T-cell (primary cell): Measurements from ENCODE around the gene PTTG1. TPM values are rescaled to one million over a fixed set of nuclear protein-coding genes. Genes with fewer than 3 reads are reported as not detected.

Experiments
- ATAC-seq, 4 experiments: fragments of 200-7000 bp in 3 of 4; fragments of 150-1000 bp in 1 of 4; cut with Tn5 transposase; replicated peaks in 1 of 4; 1 replicate in 3 of 4; 2 replicates in 1 of 4; pipeline ENCODE4 v1.10.0; 2021; ENCODE audit warnings: moderate library complexity in 3 of 4, mild to moderate bottlenecking in 2 of 4, moderate number of reproducible peaks in 1 of 4
- CTCF ChIA-PET, 2 donors: fragments of 300-600 bp; sonication (Branson Sonifier 250); formaldehyde crosslinking; loops; one replicate each; lab custom pipeline; 2022; ENCODE audit warnings: antibody characterized with exemption in 2 of 2; lab: Charles Lee
- POLR2A ChIA-PET, 2 donors: fragments of 300-600 bp; sonication (Branson Sonifier 250); formaldehyde crosslinking; loops; one replicate each; lab custom pipeline; 2022; ENCODE audit warnings: antibody characterized with exemption in 2 of 2; lab: Charles Lee
- DNase-seq, 35 experiments: peaks; one replicate each; pipeline versions ENCODE4 v3.0.0 to v3.0.0-alpha.2; 2013 to 2023
- H3K27ac ChIP-seq: one replicate; pipeline ENCODE4 v1.5.1; 2013; ENCODE audit warnings: low read length
- H3K27me3 ChIP-seq, 2 experiments: replicated peaks in 1 of 2; 1 replicate in 1 of 2; 2 replicates in 1 of 2; pipeline versions ENCODE4 v1.6.1 to v1.7.0; 2013; ENCODE audit warnings: low read length in 1 of 2, mixed read lengths in 1 of 2; ENCODE audit not compliant: control insufficient read depth in 2 of 2, insufficient read depth in 2 of 2; ENCODE audit errors: extremely low read depth in 1 of 2
- H3K36me3 ChIP-seq, 2 donors: 1 replicate in 1 of 2; 2 replicates in 1 of 2; pipeline versions ENCODE4 v1.6.1 to v1.7.0; 2013; ENCODE audit warnings: low read length in 1 of 2; ENCODE audit not compliant: control insufficient read depth in 2 of 2, insufficient read depth in 1 of 2; ENCODE audit errors: extremely low read depth in 1 of 2
- H3K4me1 ChIP-seq, 2 experiments: 1 replicate in 1 of 2; 2 replicates in 1 of 2; pipeline versions ENCODE4 v1.6.1 to v1.7.0; 2013; ENCODE audit warnings: low read length in 2 of 2, mixed read lengths in 1 of 2; ENCODE audit not compliant: insufficient read depth in 2 of 2, control insufficient read depth in 1 of 2; ENCODE audit errors: extremely low read depth in 1 of 2
- H3K4me3 ChIP-seq, 2 donors: 1 replicate in 1 of 2; 2 replicates in 1 of 2; pipeline versions ENCODE4 v1.5.1 to v1.7.0; 2013; ENCODE audit warnings: mild to moderate bottlenecking in 2 of 2, low read length in 1 of 2, moderate library complexity in 1 of 2; ENCODE audit not compliant: control insufficient read depth in 1 of 2; ENCODE audit errors: extremely low read depth in 1 of 2
- H3K9me3 ChIP-seq: 2 replicates; pipeline ENCODE4 v1.7.0; 2013
- H3K27ac Mint-ChIP-seq, 2 donors: one replicate each; pipeline ENCODE4 v1.8.0; 2020 to 2021; ENCODE audit warnings: mild to moderate bottlenecking in 2 of 2, mixed read lengths in 2 of 2
- H3K27me3 Mint-ChIP-seq, 2 donors: one replicate each; pipeline ENCODE4 v1.8.0; 2021 to 2022; ENCODE audit warnings: mixed read lengths in 2 of 2
- H3K36me3 Mint-ChIP-seq: one replicate; pipeline ENCODE4 v1.8.0; 2021; ENCODE audit warnings: mixed read lengths
- H3K4me1 Mint-ChIP-seq, 3 donors: one replicate each; pipeline ENCODE4 v1.8.0; 2020 to 2022; ENCODE audit warnings: mixed read lengths in 3 of 3, mild to moderate bottlenecking in 1 of 3
- H3K4me3 Mint-ChIP-seq, 3 donors: one replicate each; pipeline ENCODE4 v1.8.0; 2020 to 2022; ENCODE audit warnings: mild to moderate bottlenecking in 3 of 3, mixed read lengths in 3 of 3, moderate library complexity in 3 of 3
- H3K9me3 Mint-ChIP-seq, 3 donors: one replicate each; pipeline ENCODE4 v1.8.0; 2020 to 2022; ENCODE audit warnings: mixed read lengths in 3 of 3
- WGBS: methylation state at CpG from one replicate; pipeline ENCODE4 v1.1.5; 2013; ENCODE audit warnings: missing lambda C conversion rate; ENCODE audit not compliant: insufficient coverage; 5-methylcytosine and 5-hydroxymethylcytosine counted together
- total RNA-seq, 35 experiments: library from RNA in 6 of 35; stranded (reverse) in 6 of 35; fragments of 120-200 nt in 1 of 35; gene quantifications; one replicate each; pipeline versions ENCODE4 v1.2.1 to v1.2.4 and lab custom pipeline; 2013 to 2026

Gene PTTG1
- total RNA-seq, 5 donors from 2014 or later (not counting 1 experiment from before 2014, with no cell fraction given): 6.6 to 16.5 (median 8.8) TPM

GRCh38 chr5:160390787-160391696 is 30.6 kb upstream of the PTTG1 start:
- Mint-ChIP-seq H3K4me3 (no peak overlapping the region), H3K27ac (no peak overlapping the region), H3K27me3 (no peaks in the 10 kb centered on the region), H3K4me1 (no peaks in the 10 kb centered on the region), H3K9me3 (peaks cover 9 to 22% (median 10%) of the 10 kb centered on the region in 3 donors), H3K36me3 (peaks cover 9% of the 10 kb centered on the region)
- Histone ChIP-seq H3K4me1 (no peaks in the 10 kb centered on the region), H3K27ac (no peak overlapping the region), H3K4me3 (no peak overlapping the region), H3K27me3 (no peaks in the 10 kb centered on the region), H3K9me3 (no peaks in the 10 kb centered on the region), H3K36me3 (no peaks in the 10 kb centered on the region)
- ChIA-PET CTCF (interaction anchor here (0.5 to 1.8 kb wide), 12 partner anchors 11 to 474 kb away, joined by 3 to 19 read pairs (median 4); partner anchors contain the start of gene SLU7 (in 1 of the 2)), POLR2A (no interaction called here)
- DNase-seq (peak in 1 of 35 experiments; percentile 39), ATAC-seq (no peak)
- 17% methylated on average over 1 of the region's 8 CpGs for WGBS

GRCh38 chr5:160395111-160395510 is 26.5 kb upstream of the PTTG1 start:
- no peak overlapping the region for H3K27ac Mint-ChIP-seq
- H3K9me3 ChIP-seq: no peaks in the 10 kb centered on the region

GRCh38 chr5:160397492-160397891 is 24.2 kb upstream of the PTTG1 start:
- peaks cover 0 to 12% of the 10 kb centered on the region in 2 donors for H3K36me3 ChIP-seq
- Mint-ChIP-seq H3K9me3 (no peaks in the 10 kb centered on the region), H3K27ac (no peak overlapping the region), H3K4me3 (no peak overlapping the region), H3K27me3 (no peaks in the 10 kb centered on the region), H3K4me1 (peaks cover 21 to 23% (median 21%) of the 10 kb centered on the region in 3 donors), H3K36me3 (no peaks in the 10 kb centered on the region)
- no peaks in the 10 kb centered on the region for H3K9me3 ChIP-seq
- WGBS: no CpG with 5 or more reads among the region's 1 CpG
- H3K27ac ChIP-seq: no peak overlapping the region
- peaks cover 2 to 8% of the 10 kb centered on the region in 2 experiments for H3K4me1 ChIP-seq
- ATAC-seq (no peak), DNase-seq (no peak)
- H3K4me3 ChIP-seq: no peak overlapping the region
- no peaks in the 10 kb centered on the region for H3K27me3 ChIP-seq
- POLR2A ChIA-PET: no interaction called here
- CTCF ChIA-PET: interaction anchor here (0.5 to 1.1 kb wide), 4 partner anchors 22 to 953 kb away, joined by 3 to 10 read pairs (median 3); partner anchors contain the start of gene SLU7 (in 1 of the 2)

More at GRCh38 chr5:160395111-160395510, 26.5 kb upstream of the PTTG1 start:
- Histone ChIP-seq H3K4me3 (no peak overlapping the region), H3K4me1 (peaks cover under 1 to 6% of the 10 kb centered on the region in 2 experiments), H3K27ac (no peak overlapping the region), H3K27me3 (no peaks in the 10 kb centered on the region), H3K36me3 (no peaks in the 10 kb centered on the region)
- POLR2A ChIA-PET: no interaction called here
- H3K27me3 Mint-ChIP-seq: no peaks in the 10 kb centered on the region
- WGBS: 93% methylated on average over 5 of the region's 7 CpGs
- H3K4me3 Mint-ChIP-seq: no peak overlapping the region
- DNase-seq (no peak), ATAC-seq (no peak)
- no peaks in the 10 kb centered on the region for H3K9me3 Mint-ChIP-seq
- H3K4me1 Mint-ChIP-seq: peaks cover 14 to 15% (median 15%) of the 10 kb centered on the region in 3 donors
- CTCF ChIA-PET: interaction anchor here in 1 of 2 donors (0.6 kb wide), 1 partner anchor 284 kb away, joined by 3 read pairs; no protein-coding TSS in a partner anchor
- no peaks in the 10 kb centered on the region for H3K36me3 Mint-ChIP-seq

- DNase-seq (no peak), ATAC-seq (no peak)
- peaks cover 8% of the 10 kb centered on the region for H3K36me3 Mint-ChIP-seq
- POLR2A ChIA-PET: interaction anchor here (1.0 kb wide), 2 partner anchors 19 kb away, joined by 4 to 7 read pairs; no protein-coding TSS in a partner anchor
- Histone ChIP-seq H3K4me3 (no peak overlapping the region), H3K4me1 (peaks cover 2 to 8% of the 10 kb centered on the region in 2 experiments), H3K9me3 (no peaks in the 10 kb centered on the region), H3K27ac (no peak overlapping the region), H3K36me3 (peaks cover 1 to 23% of the 10 kb centered on the region in 2 donors), H3K27me3 (no peaks in the 10 kb centered on the region)
- WGBS: no CpG with 5 or more reads among the region's 4 CpGs
- peak overlapping the region; percentile 89 to 95 (median 90) for H3K4me3 Mint-ChIP-seq
- CTCF ChIA-PET: interaction anchor here (0.7 kb wide), 2 partner anchors 9 to 19 kb away, joined by 3 read pairs; no protein-coding TSS in a partner anchor
- no peaks in the 10 kb centered on the region for H3K27me3 Mint-ChIP-seq
- H3K9me3 Mint-ChIP-seq: no peaks in the 10 kb centered on the region
- peaks cover 21 to 23% (median 21%) of the 10 kb centered on the region in 3 donors for H3K4me1 Mint-ChIP-seq
- H3K27ac Mint-ChIP-seq: peak overlapping the region in 1 of 2 donors; percentile 82
Measured at GRCh38 chr5:160398806-160399205, 22.8 kb upstream of the PTTG1 start.

GRCh38 chr5:160399402-160400353 is 22.0 kb upstream of the PTTG1 start, which contains the start of gene FAM200C:
Gene FAM200C, minus strand, starts transcription at chr5:160400054. Its CDS starts 4,564 bp downstream, at chr5:160395490.
- Mint-ChIP-seq H3K4me1 (peaks cover 21 to 23% (median 21%) of the 10 kb centered on the region in 3 donors), H3K27ac (peak within 1 kb of the TSS; percentile 73 to 82), H3K9me3 (no peaks in the 10 kb centered on the region), H3K27me3 (no peaks in the 10 kb centered on the region), H3K36me3 (peaks cover 16% of the 10 kb centered on the region), H3K4me3 (peak within 1 kb of the TSS; percentile 89 to 95 (median 90))
- Histone ChIP-seq H3K27me3 (no peaks in the 10 kb centered on the region), H3K36me3 (peaks cover 4 to 32% of the 10 kb centered on the region in 2 donors), H3K9me3 (no peaks in the 10 kb centered on the region), H3K4me1 (peaks cover 2 to 8% of the 10 kb centered on the region in 2 experiments), H3K4me3 (peak within 1 kb of the TSS; percentile 72 to 84), H3K27ac (peak within 1 kb of the TSS; percentile 1)
- under 1% methylated on average over 28 of the region's 41 CpGs for WGBS
- ATAC-seq (peak; percentile 78 to 86 (median 80)), DNase-seq (peak in 34 of 35 experiments; percentile 14 to 74 (median 34))
- ChIA-PET CTCF (interaction anchor here (0.6 to 0.7 kb wide), 6 partner anchors 8 to 378 kb away, joined by 3 to 4 read pairs (median 3); partner anchors contain the start of gene PTTG1 (in 1 of the 2)), POLR2A (interaction anchor here (0.5 to 1.0 kb wide), 6 partner anchors 18 to 374 kb away, joined by 3 to 7 read pairs (median 4); partner anchors contain the start of gene SLU7 (in 2 of the 2))
